HG02884 (cell line): ENCODE data around the gene NRP2.

Source experiments
- ATAC-seq: cut with Tn5 transposase; IDR thresholded peaks from one replicate; pipeline ENCODE4 v1.9.1; 2021; ENCODE audit warnings: mild to moderate bottlenecking, moderate library complexity; ENCODE audit not compliant: unreplicated experiment

NRP2 gene

GRCh38 chr2:205800773-205801172 is 118.5 kb downstream of the NRP2 start:
- ATAC-seq, result no peak

- ATAC-seq, result no peak
Measured at GRCh38 chr2:205802065-205802464, 119.8 kb downstream of the NRP2 start.

- no peak for ATAC-seq
Measured at GRCh38 chr2:205802941-205803340, 120.6 kb downstream of the NRP2 start.

GRCh38 chr2:205803500-205803899 is 121.2 kb downstream of the NRP2 start:
- no peak for ATAC-seq

- ATAC-seq, result no peak
Measured at GRCh38 chr2:205805136-205805535, 122.8 kb downstream of the NRP2 start.

GRCh38 chr2:205806143-205806905 is 124.0 kb downstream of the NRP2 start:
- ATAC-seq, result no peak

GRCh38 chr2:205807229-205807628 is 124.9 kb downstream of the NRP2 start:
- no peak for ATAC-seq

- no peak for ATAC-seq
Measured at GRCh38 chr2:205807758-205808157, 125.5 kb downstream of the NRP2 start.

- ATAC-seq, result no peak
Measured at GRCh38 chr2:205808486-205809121, 126.3 kb downstream of the NRP2 start.

- ATAC-seq, result no peak
Measured at GRCh38 chr2:205811387-205811786, 129.1 kb downstream of the NRP2 start.

- ATAC-seq, result no peak
Measured at GRCh38 chr2:205814039-205814364, 131.7 kb downstream of the NRP2 start.

GRCh38 chr2:205815673-205816072 is 133.4 kb downstream of the NRP2 start:
- ATAC-seq, result no peak

- ATAC-seq, result no peak
Measured at GRCh38 chr2:205816268-205816667, 134.0 kb downstream of the NRP2 start.

- ATAC-seq, result no peak
Measured at GRCh38 chr2:205822579-205822978, 140.3 kb downstream of the NRP2 start.

GRCh38 chr2:205827809-205828365 is 145.6 kb downstream of the NRP2 start:
- ATAC-seq, result no peak

GRCh38 chr2:205833864-205834263 is 151.6 kb downstream of the NRP2 start:
- ATAC-seq, result no peak

GRCh38 chr2:205834796-205835195 is 152.5 kb downstream of the NRP2 start:
- no peak for ATAC-seq

GRCh38 chr2:205835251-205835791 is 153.0 kb downstream of the NRP2 start:
- ATAC-seq, result no peak

GRCh38 chr2:205835923-205836322 is 153.6 kb downstream of the NRP2 start:
- ATAC-seq, result no peak

- ATAC-seq, result no peak
Measured at GRCh38 chr2:205836477-205837221, 154.3 kb downstream of the NRP2 start.

- no peak for ATAC-seq
Measured at GRCh38 chr2:205837663-205838062, 155.4 kb downstream of the NRP2 start.
